Fibroblast of skin of scalp (primary cell): Measurements from ENCODE around the gene GRAMD1B.

Experiments
- DNase-seq: peaks from one replicate; pipeline ENCODE4 v3.0.0-alpha.2; 2013

Gene GRAMD1B

GRCh38 chr11:123537726-123538125 is 107.7 kb downstream of the GRAMD1B start:
- DNase-seq: no peak

DNA sequence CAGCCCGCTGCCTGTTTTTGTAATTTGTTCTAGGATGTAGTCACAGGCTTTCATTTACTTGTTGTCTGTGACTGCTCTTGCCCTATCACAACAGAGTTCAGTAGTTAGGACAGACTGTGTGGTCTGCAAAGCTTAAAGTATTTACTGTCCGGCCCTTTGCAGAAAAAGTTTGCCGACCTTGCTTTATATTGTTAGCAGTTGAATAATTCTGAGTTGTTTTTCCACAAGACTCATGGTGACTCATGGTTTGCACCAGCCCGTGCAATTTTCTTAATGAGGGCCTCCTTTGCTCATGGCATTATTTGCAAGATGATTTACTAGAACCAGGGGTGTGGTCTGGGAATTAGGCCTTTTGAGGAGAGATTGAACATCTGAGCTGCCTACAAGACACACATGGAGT is 113.7 kb downstream of the GRAMD1B start:
- DNase-seq: peak; percentile 46

DNA sequence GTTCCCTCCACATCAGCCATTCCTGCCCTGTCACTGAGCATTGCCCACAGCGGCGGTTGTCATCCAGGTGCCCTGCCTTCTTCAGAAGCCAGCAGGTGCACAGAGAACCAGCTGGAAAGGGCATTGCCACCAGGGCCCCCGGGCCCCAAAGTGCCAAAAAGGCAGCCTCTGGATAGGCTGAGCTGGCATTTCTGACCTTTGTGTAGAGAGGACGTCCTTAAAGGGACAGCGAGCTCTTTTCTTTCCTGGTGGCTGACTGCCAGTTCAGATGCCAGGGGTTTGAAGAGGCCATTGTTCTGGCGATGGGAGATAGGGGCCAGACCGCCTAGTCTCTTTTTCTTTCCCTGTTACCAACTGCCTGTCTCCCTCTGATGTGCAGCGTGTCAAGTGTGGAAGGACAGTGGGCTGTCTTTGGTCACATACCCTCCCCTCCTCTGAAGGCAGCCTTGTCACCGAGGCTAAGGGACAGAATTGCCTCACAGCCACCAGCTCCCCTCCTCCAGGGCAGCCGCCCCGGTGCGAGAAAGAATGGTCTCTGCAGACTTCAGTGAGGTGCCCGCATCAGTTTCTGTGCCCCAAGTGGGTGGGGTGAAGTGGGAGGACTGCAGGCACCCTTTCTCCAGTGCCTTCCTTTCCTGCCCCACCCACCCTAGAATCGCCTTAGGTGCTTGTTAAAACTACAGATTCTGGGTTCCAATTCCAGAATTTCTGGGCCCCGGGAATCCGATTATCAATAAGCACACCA is 114.7 kb downstream of the GRAMD1B start:
- DNase-seq: no peak

- DNase-seq: no peak
Observed at GRCh38 chr11:123545726-123546270, 115.7 kb downstream of the GRAMD1B start.

DNA sequence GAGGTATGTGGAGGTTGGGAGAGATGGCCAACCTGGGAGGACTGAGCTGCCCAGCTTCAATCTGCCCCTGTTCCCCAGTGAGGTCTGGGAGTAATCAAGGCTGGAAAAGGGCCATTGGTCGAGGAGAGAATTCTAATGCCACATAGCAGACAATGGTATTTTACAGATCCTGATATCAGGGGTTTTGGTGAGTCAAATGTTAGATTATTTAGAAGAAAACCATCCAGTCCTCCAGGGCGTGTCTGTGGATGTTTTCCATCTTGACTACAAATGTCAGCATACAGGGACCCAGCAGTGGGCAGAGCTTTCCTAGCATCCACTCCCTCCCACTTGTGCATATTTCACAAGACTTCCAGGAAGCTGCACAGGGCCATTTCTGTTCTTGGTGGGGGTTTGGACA is 116.4 kb downstream of the GRAMD1B start:
- DNase-seq: peak; percentile 33

DNA sequence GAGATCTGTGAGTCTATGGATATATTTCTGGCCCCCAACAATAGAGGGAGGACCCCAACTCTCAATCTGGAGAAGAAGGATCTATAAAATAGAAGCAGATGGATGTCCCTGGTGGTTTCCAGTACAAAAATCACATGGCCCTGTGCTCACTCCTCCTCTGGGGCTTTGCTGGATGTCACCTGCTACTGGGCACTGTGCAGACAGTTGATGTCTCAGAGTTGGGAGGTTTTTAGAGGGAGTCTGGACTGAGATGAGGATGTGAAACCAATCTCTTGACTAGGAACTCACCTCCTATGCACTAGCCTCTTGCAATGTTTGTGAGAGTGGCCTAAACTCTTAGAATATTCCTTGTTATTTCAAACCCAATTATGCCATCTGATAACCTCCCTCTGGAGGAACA is 117.1 kb downstream of the GRAMD1B start:
- no peak for DNase-seq

DNA sequence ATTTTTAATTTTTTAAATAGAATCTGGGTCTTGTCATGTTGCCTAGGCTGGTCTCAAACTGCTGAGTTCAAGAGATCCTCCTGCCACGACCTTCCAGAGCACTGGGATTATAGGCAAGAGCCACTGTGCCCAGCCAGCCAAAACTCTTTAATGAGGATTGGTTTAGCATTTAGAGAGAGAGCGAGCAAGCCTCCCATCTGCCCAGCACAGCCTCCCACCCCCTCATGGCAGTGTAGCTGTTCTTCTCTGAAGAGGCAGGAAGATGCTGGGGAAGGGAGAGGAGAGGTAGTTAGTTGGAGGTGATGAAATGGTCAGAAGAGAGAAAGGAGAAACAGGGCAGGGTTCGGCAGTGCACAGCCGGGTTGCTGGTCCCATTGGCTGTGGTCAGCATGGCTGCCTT is 118.7 kb downstream of the GRAMD1B start:
- no peak for DNase-seq

- DNase-seq: no peak
Observed at GRCh38 chr11:123549926-123550917, 120.2 kb downstream of the GRAMD1B start.

GRCh38 chr11:123551079-123551478 is 121.0 kb downstream of the GRAMD1B start:
- no peak for DNase-seq

GRCh38 chr11:123556633-123557032 is 126.6 kb downstream of the GRAMD1B start:
- no peak for DNase-seq

DNA sequence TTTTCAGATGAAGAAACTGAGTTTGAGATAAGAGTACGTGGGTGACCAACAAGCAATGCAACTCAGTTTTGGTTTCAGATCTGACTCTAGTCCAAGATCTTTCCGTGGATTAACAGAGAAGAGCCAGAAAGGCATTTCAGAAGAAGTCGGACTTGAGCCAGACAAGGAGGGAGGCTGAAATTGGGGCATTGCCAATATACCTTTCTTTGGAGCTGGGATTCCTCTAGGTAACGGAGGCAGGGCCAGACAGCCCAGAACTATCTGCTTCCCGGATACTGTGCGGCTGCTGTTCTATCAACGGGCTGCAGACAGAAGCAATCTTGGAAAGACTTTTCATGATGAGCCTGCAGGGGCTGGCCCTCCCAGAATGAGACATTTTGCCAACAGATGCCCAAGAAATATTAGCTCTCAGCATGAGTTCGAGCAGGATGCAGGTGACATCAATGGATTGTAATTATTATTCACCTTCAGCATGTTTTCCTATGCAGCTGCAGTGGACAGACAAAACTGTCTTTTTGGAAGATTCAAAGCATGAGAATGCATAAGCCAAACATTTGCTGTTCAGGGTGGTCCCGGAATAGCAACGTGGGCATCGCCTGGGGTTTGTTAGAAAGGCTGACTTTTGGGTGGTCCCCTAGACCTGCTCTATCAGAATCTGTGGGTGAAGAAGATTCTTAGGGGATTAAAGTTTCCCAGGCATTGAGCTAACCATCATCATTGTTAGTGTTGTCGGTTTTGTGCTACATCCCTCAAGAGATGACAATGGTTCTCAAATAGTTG is 128.7 kb downstream of the GRAMD1B start:
- DNase-seq: no peak

- peak; percentile 36 for DNase-seq
Observed at GRCh38 chr11:123559523-123559955, 129.5 kb downstream of the GRAMD1B start.

- peak; percentile 82 for DNase-seq
Observed at GRCh38 chr11:123560006-123560405, 129.9 kb downstream of the GRAMD1B start.

GRCh38 chr11:123561431-123561800 is 131.3 kb downstream of the GRAMD1B start:
- DNase-seq: no peak

DNA sequence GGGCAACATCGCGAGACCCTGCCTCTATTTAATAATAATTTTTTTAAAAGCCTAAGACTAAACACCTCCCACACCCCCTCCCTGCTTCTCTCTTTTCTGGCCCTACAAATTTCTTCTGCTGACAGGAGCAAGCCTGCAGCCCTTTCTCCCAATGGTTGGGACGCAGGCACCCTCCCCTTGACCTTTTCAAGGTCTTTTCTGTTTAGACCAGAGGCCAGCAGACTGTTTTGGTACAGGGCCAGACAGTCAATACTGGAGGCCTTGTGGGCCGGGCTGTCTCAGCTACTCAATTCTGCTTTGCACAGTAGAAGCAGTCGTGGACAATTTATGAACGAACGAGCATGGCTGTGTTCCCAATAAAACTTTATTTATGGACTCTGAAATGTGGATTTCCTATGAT is 132.1 kb downstream of the GRAMD1B start:
- DNase-seq: no peak

- no peak for DNase-seq
Observed at GRCh38 chr11:123562829-123563228, 132.8 kb downstream of the GRAMD1B start.

- DNase-seq: no peak
Observed at GRCh38 chr11:123564221-123564620, 134.2 kb downstream of the GRAMD1B start.

GRCh38 chr11:123566852-123567251 is 136.8 kb downstream of the GRAMD1B start:
- DNase-seq: no peak

- no peak for DNase-seq
Observed at GRCh38 chr11:123567466-123567865, 137.4 kb downstream of the GRAMD1B start.

DNA sequence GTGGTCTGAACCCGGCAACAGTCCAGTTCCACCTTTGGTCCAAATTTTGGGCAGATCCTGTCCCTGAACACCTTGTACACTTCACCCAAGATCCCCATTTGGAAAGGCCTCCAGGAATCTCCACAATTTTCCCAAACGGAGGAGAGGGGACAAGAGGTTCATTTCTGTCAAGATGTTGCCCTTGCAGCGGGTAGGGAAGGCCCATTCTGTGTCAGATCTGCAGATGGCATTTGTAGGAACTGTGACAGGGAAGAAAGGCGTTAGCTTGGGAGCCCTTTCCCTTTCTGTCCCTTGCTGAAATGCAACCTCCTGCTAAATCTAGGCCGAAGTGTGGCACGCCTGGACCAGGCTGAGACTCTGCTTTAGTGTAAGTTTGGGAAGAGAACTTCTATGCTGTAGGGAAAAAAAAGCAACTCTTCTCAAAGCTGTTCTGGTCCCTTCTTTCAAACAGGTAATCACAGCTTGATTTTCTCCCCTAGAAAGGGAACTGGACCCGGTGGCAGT is 138.3 kb downstream of the GRAMD1B start:
- no peak for DNase-seq

- DNase-seq: no peak
Observed at GRCh38 chr11:123569393-123569792, 139.3 kb downstream of the GRAMD1B start.

GRCh38 chr11:123570939-123571580 is 141.0 kb downstream of the GRAMD1B start:
- DNase-seq: no peak
